ENCODE results near the gene TFF1.

The TFF1 gene

GRCh38 chr21:42381347-42381984, 15.1 kb upstream of the TFF1 start:
- TF ChIP-seq GATA2 (IDR thresholded peaks at IDR 0.05; ENCODE audit: low read depth, low read length) (no peak), GATA3 (IDR thresholded peaks at IDR 0.05; ENCODE audit: low read depth, low read length) (no peak)

DNA sequence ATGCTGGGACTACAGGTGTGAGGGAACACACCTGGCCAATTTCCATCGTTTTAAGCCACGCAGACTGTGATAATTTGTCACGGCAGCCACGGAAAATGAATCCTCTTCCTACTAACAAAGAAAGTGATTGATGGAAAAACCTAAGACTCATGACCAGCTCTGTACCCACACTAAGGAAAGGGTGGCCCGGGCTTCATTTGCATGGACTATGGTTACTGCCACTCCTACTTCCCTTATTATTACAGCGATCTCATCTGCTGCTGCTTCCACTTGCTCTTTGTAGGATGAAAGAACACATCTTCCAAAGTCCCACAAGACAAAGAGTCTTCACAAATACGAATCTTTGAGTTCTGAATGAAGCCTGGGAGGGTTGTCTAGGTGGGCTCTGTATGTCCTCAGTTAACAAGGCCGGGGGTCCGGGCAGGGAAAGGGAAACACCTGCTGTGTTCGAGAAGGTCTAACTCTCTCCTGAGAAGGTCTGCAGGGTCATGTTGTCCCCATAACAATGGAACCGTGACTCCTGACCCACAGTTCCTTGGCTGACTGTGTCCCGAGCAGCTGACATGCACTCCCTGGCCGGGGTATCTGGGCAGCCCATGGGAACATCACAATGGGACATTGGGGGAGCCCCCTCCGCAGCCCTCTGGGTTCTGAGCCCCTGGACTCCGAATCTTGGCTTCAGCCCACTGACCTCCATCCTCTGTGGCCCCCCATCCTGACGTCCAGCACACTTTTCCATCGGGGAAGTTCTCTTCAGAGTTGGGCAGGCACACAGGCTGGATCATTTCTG, 13.3 kb upstream of the TFF1 start:
- TF ChIP-seq GATA2 (IDR thresholded peaks at IDR 0.05; ENCODE audit: low read depth, low read length): no peak

GRCh38 chr21:42378418-42378817, 12.1 kb upstream of the TFF1 start:
- TF ChIP-seq GATA3 (IDR thresholded peaks at IDR 0.05; ENCODE audit: low read depth, low read length) (no peak), GATA2 (IDR thresholded peaks at IDR 0.05; ENCODE audit: low read depth, low read length) (no peak)

- TF ChIP-seq GATA2 (IDR thresholded peaks at IDR 0.05; ENCODE audit: low read depth, low read length) (no peak), GATA3 (IDR thresholded peaks at IDR 0.05; ENCODE audit: low read depth, low read length) (no peak)
Measured at GRCh38 chr21:42377951-42378340, 11.6 kb upstream of the TFF1 start.

GRCh38 chr21:42377211-42377950, 11.0 kb upstream of the TFF1 start:
- TF ChIP-seq GATA3 (IDR thresholded peaks at IDR 0.05; ENCODE audit: low read depth, low read length): no peak
- TF ChIP-seq GATA2 (IDR thresholded peaks at IDR 0.05; ENCODE audit: low read depth, low read length): no peak

DNA sequence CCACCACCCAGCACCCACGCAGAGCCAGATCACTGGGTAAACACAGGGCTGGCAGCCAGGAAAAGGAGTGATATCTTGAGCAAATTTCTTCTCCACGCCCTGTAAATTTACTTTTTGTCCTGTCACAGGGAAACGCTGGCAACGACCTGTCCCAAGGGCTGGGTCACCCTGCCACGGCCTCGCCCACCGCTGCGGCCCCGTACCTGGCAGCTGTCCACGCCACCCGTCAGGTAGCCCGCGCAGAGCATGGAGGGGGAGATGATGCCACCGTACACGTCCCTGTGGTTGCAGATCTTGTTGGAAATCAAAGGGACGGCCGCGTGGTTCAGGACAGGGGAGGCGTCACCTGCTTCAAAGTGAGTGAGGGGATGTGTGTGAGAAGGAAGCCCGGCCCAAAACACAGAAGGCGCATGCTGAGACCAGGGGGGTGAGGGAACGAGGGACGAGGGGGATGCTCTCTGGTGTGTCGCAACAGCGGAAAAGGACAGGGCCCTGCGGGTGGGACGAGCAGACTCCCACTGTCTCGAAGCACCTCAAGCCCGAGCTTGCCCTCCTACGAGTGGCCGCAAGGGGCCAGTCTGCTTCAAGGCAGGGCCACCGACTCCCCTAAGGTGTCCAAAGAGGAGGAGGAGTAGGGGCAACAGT, 10.1 kb upstream of the TFF1 start:
- TF ChIP-seq GATA3 (IDR thresholded peaks at IDR 0.05; ENCODE audit: low read depth, low read length): no peak
- TF ChIP-seq GATA2 (IDR thresholded peaks at IDR 0.05; ENCODE audit: low read depth, low read length): no peak

GRCh38 chr21:42375966-42376337, 9.6 kb upstream of the TFF1 start:
- no peak for TF ChIP-seq GATA3 (IDR thresholded peaks at IDR 0.05; ENCODE audit: low read depth, low read length)

DNA sequence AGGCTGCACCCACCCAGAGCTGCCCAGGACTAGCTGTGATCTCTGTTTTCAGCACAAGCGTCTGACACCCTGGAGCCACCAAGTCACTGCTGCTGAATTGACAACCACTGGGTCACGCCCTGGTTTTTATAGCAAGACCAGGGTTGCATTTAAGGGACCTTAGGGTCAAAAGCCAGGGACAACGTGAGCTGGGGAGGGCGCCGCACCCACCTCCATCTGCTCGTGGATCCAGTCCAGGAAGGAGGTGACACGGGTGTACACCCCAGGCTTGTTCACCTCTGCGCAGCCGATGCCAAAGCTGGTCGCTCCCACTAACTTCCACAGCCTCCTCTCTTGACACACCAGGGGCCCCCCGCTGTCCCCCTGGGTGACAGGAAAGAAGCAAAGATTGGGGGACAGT, 9.2 kb upstream of the TFF1 start:
- TF ChIP-seq GATA3 (IDR thresholded peaks at IDR 0.05; ENCODE audit: low read depth, low read length) (no peak), GATA2 (IDR thresholded peaks at IDR 0.05; ENCODE audit: low read depth, low read length) (no peak)

- no peak for TF ChIP-seq GATA2 (IDR thresholded peaks at IDR 0.05; ENCODE audit: low read depth, low read length)
- TF ChIP-seq GATA3 (IDR thresholded peaks at IDR 0.05; ENCODE audit: low read depth, low read length): no peak
Measured at GRCh38 chr21:42374864-42375499, 8.6 kb upstream of the TFF1 start.

GRCh38 chr21:42374457-42374856, 8.1 kb upstream of the TFF1 start:
- TF ChIP-seq GATA2 (IDR thresholded peaks at IDR 0.05; ENCODE audit: low read depth, low read length) (no peak), GATA3 (IDR thresholded peaks at IDR 0.05; ENCODE audit: low read depth, low read length) (no peak)

- TF ChIP-seq GATA2 (IDR thresholded peaks at IDR 0.05; ENCODE audit: low read depth, low read length): no peak
- TF ChIP-seq GATA3 (IDR thresholded peaks at IDR 0.05; ENCODE audit: low read depth, low read length): no peak
Measured at GRCh38 chr21:42373908-42374455, 7.6 kb upstream of the TFF1 start.

DNA sequence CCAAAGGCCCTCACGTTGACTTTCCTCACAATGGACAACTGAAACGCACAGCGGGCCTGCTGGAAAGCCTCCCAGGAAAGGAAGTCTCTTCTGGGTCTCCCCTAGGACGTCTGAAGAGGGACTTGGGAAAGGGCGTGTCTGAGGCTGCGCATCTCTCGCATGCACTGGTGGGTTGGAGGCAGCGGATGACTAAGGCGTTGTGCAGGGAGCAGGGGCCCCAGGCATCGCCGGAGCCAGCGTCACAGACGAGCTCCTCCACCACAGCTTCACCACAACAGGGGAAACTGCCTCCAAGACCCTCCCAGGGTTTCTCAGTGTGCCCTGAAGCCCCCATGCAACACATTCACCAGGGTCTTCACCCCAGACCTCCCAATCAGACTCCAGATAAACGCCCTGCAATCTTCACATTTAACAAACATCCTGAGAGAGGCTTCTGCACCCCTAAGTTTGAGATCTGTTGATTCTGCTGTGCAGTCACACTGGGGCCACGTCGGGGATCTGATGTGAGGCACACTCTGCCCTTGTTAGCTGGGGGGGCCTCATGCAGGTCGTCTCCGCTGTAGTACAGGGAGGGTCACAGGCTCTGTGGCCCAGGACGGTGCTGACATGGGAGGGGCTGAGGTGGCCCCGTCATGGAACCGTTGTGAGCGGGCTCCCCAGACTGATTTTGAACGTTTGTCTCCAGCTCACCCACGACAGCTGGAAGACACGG, 7.0 kb upstream of the TFF1 start:
- TF ChIP-seq GATA3 (IDR thresholded peaks at IDR 0.05; ENCODE audit: low read depth, low read length) (no peak), GATA2 (IDR thresholded peaks at IDR 0.05; ENCODE audit: low read depth, low read length) (no peak)
